Measurements from ENCODE around the gene SNAPC1.
A peak's percentile ranks its signal among the peaks of the same experiment; 100 is the strongest.

- peak; percentile 55 to 75 (median 60) for TF ChIP-seq CTCF (IDR thresholded peaks at IDR 0.05)
- TF ChIP-seq POLR2A (IDR thresholded peaks at IDR 0.05) = no peak
- TF ChIP-seq POLR2AphosphoS5 (IDR thresholded peaks at IDR 0.05; ENCODE audit: insufficient read depth in 1 of 2, low read depth in 1 of 2) = no peak
Observed at GRCh38 chr14:61730756-61731373, 31.4 kb upstream of the SNAPC1 start.
